GM12878 (cell line): ENCODE data around the gene GRIN2C.

ENCODE experiments used
- ATF7 ChIP-seq: fragments of 450-650 bp; IDR thresholded peaks from 2 replicates; pipeline ENCODE4 v1.6.1; 2016; ENCODE audit warnings: low read depth, mild to moderate bottlenecking
- CHD4 ChIP-seq: fragments of 200-600 bp; sonication (generic); IDR thresholded peaks from 2 replicates; pipeline ENCODE4 v1.6.1; 2016; ENCODE audit warnings: mild to moderate bottlenecking
- CTCF ChIP-seq, 3 experiments: IDR thresholded peaks in 2 of 3; conservative IDR thresholded peaks in 1 of 3; 2 replicates each; pipeline ENCODE4 v1.5.1; 2011; ENCODE audit warnings: low read depth in 3 of 3, low read length in 3 of 3, mild to moderate bottlenecking in 3 of 3, control low read depth in 2 of 3, moderate library complexity in 2 of 3, inconsistent platforms in 1 of 3, mixed read lengths in 1 of 3; ENCODE audit not compliant: control insufficient read depth in 2 of 3, insufficient read depth in 1 of 3; ENCODE audit errors: extremely low read depth in 1 of 3
- EP300 ChIP-seq, 2 experiments: fragments of 150-350 bp in 1 of 2; IDR thresholded peaks; 2 replicates each; pipeline ENCODE4 v1.6.1; 2011 to 2012; ENCODE audit warnings: low read depth in 2 of 2, low read length in 2 of 2, borderline replicate concordance in 1 of 2, improper control_type of control experiment in 1 of 2, inconsistent platforms in 1 of 2; ENCODE audit not compliant: control insufficient read depth in 1 of 2
- FOXM1 ChIP-seq: IDR thresholded peaks from 2 replicates; pipeline ENCODE4 v1.6.1; 2012; ENCODE audit warnings: low read depth, mild to moderate bottlenecking, inconsistent platforms, low read length, moderate library complexity
- HDAC6 ChIP-seq: fragments of 200-600 bp; sonication (generic); IDR thresholded peaks from one replicate; pipeline ENCODE4 v1.8.0; 2017; ENCODE audit warnings: antibody characterized with exemption; ENCODE audit not compliant: unreplicated experiment
- NFYA ChIP-seq: IDR thresholded peaks from 2 replicates; pipeline ENCODE4 v1.6.1; 2011; ENCODE audit warnings: low read depth, mild to moderate bottlenecking, low read length, improper control_type of control experiment, borderline replicate concordance
- SIN3A ChIP-seq: IDR thresholded peaks from 2 replicates; pipeline ENCODE4 v1.6.1; 2012; ENCODE audit warnings: low read depth, low read length, improper control_type of control experiment
- YBX1 ChIP-seq: fragments of 450-650 bp; IDR thresholded peaks from 2 replicates; pipeline ENCODE4 v1.6.1; 2016; ENCODE audit warnings: antibody characterized with exemption

DNA sequence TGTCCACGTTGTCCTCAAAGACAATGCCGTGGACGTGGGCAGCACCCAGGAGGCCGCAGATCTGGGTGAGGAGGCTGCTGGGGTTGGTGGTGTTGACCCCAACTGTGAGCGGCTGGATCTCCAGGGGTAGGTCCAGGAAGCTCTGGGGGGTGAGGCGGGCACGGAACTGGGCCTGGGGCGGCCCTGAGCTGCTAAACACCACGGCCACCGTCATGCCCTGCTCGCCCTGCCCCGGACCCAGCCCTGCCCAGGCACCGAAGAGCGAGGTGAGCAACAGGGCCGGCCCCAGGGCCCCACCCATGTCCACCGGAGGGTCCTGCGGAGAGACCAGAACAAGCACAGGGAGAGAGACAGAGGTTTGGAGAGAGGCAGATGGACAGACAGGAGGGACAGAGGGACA is 4.9 kb downstream of the GRIN2C start:
- TF ChIP-seq EP300 (IDR thresholded peaks at IDR 0.05; ENCODE audit: borderline replicate concordance in 1 of 2, control insufficient read depth in 1 of 2, low read depth in 2 of 2, low read length in 2 of 2) = no peak
- no peak for TF ChIP-seq HDAC6
- TF ChIP-seq CHD4 = no peak
- TF ChIP-seq SIN3A = no peak
- no peak for TF ChIP-seq FOXM1
- no peak for TF ChIP-seq CTCF (IDR thresholded peaks at IDR 0.05 in 2 of 3, conservative IDR thresholded peaks at IDR 0.05 in 1 of 3; ENCODE audit: control insufficient read depth in 2 of 3, extremely low read depth in 1 of 3, insufficient read depth in 1 of 3, low read depth in 3 of 3, low read length in 3 of 3)
- no peak for TF ChIP-seq ATF7
- no peak for TF ChIP-seq YBX1
- TF ChIP-seq NFYA = no peak
